ENCODE results near the gene QKI.

- no peak for TF ChIP-seq CTCF (IDR thresholded peaks at IDR 0.05)
- TF ChIP-seq POLR2A (IDR thresholded peaks at IDR 0.05) = no peak
- no peak for TF ChIP-seq POLR2AphosphoS5 (IDR thresholded peaks at IDR 0.05)
Measured at GRCh38 chr6:163483107-163483506, 68.6 kb downstream of the QKI start.

Measured in prostate gland (tissue), 2 donors.